Measurements from ENCODE around the gene REEP1. TPM values are rescaled to one million over a fixed set of nuclear protein-coding genes. Genes with fewer than 3 reads are reported as not detected.

Gene REEP1, protein sequence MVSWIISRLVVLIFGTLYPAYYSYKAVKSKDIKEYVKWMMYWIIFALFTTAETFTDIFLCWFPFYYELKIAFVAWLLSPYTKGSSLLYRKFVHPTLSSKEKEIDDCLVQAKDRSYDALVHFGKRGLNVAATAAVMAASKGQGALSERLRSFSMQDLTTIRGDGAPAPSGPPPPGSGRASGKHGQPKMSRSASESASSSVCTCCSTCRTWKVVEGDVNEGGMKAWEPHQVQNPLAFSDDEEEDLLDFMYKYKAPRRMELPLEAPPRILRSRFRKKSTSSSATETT
- 10 to 100 TPM in 3 of 4 donors, 1 to 10 TPM in 1; 9.7 to 24.5 (median 13.4) TPM for total RNA-seq

DNA sequence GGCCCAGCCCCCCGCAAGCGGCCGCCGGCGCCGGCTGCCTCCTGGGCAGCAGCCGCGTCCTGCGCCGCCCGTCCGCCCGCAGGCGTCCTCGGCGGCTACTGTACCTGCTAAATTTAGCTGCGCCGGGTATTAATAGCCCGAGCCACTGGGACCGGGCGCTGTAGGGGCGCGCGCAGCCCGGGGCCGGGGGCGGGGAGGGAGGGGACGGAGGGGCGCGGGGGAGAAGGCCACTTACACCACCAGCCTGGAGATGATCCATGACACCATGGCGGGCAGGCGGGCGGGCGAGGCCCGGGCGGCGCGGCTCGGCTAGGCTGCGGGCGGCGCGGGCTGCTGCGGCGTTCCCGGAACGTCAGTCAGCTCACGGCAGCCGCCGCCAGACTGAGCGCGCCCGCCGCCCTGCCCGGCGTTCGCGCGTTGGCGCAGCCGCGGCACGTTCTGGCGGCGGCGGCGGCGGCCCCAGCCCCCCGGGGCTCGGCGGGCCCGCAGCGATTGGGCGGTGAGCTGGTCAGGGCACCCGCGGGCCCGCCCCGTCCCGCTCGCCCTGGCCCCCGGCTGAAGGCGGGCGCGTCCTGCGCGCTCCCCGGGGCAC, at the start of gene REEP1:
Gene REEP1, minus strand, starts transcription at position 383 of the 592 bp plus-strand sequence. Its CDS starts 116 bp downstream, at position 267.
- H3K4me3 ChIP-seq = peak within 1 kb of the TSS; percentile 29 to 51
- intact Hi-C loops (cut with DNase I; ENCODE audit: low total_unique reads) = no loop called here
- no peaks in the 10 kb centered on the region for H3K9me3 ChIP-seq
- H3K27me3 ChIP-seq = no peaks in the 10 kb centered on the region
- no peaks in the 10 kb centered on the region for H3K36me3 ChIP-seq
- no peaks in the 10 kb centered on the region for H3K4me1 ChIP-seq
- DNase-seq = peak in 1 of 2 donors; percentile 26
- peak within 1 kb of the TSS in 1 of 2 donors; percentile 43 for H3K27ac ChIP-seq
- TF ChIP-seq, protein P1, sequence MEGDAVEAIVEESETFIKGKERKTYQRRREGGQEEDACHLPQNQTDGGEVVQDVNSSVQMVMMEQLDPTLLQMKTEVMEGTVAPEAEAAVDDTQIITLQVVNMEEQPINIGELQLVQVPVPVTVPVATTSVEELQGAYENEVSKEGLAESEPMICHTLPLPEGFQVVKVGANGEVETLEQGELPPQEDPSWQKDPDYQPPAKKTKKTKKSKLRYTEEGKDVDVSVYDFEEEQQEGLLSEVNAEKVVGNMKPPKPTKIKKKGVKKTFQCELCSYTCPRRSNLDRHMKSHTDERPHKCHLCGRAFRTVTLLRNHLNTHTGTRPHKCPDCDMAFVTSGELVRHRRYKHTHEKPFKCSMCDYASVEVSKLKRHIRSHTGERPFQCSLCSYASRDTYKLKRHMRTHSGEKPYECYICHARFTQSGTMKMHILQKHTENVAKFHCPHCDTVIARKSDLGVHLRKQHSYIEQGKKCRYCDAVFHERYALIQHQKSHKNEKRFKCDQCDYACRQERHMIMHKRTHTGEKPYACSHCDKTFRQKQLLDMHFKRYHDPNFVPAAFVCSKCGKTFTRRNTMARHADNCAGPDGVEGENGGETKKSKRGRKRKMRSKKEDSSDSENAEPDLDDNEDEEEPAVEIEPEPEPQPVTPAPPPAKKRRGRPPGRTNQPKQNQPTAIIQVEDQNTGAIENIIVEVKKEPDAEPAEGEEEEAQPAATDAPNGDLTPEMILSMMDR (IDR thresholded peaks at IDR 0.05) = no peak
- no peak for TF ChIP-seq POLR2A (IDR thresholded peaks at IDR 0.05)

DNA sequence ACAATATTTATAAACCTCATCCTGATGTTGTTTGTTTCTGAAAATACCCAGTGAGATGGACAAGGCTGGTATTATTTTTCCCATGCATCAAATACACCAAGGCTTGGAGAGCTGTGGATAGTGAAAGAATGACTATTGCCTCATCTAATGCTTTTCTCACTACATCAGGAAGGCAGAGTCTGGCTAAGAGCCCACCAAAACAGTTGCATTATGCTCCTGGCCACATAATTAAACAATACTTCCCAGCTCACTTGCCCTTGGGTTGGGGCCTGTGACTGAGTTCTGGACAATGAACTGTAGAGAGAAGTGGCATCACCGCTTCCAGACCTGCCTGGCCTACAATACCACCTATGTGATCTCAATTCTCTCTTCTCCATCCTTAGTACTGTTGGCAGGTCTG, 46.4 kb upstream of the REEP1 start:
- TF ChIP-seq, protein P1 (IDR thresholded peaks at IDR 0.05) = no peak
- no peak for TF ChIP-seq POLR2A (IDR thresholded peaks at IDR 0.05)
- no peaks in the 10 kb centered on the region for H3K36me3 ChIP-seq
- no peak for DNase-seq
- no peaks in the 10 kb centered on the region for H3K9me3 ChIP-seq
- H3K27ac ChIP-seq = no peak overlapping the region
- no peaks in the 10 kb centered on the region for H3K4me1 ChIP-seq
- no peak overlapping the region for H3K4me3 ChIP-seq
- intact Hi-C loops (cut with DNase I; ENCODE audit: low total_unique reads) = no loop called here
- H3K27me3 ChIP-seq = no peaks in the 10 kb centered on the region

DNA sequence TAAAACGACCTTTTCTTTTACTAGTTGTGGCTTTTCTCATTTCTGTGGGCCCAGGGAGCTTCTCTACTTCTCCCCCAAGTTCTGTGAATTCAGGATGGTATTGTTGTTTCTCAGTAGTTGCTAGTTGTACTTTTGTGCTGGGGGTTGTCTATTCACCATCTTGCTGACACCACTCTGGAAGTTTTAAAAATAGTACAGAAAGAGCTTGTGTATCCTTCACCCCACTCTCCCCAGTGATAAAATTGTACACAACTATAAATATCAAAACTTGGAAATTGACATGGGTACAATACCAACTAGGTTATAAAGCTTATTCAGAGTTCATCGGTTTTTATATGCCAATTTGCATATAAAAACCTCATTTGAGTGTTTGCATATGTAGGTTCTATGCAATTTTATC, 45.3 kb upstream of the REEP1 start:
- Histone ChIP-seq H3K27ac (no peak overlapping the region), H3K4me1 (no peaks in the 10 kb centered on the region), H3K36me3 (no peaks in the 10 kb centered on the region), H3K4me3 (no peak overlapping the region), H3K9me3 (no peaks in the 10 kb centered on the region), H3K27me3 (no peaks in the 10 kb centered on the region)
- no peak for DNase-seq
- TF ChIP-seq, protein P1 (IDR thresholded peaks at IDR 0.05) = no peak
- no peak for TF ChIP-seq POLR2A (IDR thresholded peaks at IDR 0.05)
- intact Hi-C loops (cut with DNase I; ENCODE audit: low total_unique reads) = no loop called here

DNA sequence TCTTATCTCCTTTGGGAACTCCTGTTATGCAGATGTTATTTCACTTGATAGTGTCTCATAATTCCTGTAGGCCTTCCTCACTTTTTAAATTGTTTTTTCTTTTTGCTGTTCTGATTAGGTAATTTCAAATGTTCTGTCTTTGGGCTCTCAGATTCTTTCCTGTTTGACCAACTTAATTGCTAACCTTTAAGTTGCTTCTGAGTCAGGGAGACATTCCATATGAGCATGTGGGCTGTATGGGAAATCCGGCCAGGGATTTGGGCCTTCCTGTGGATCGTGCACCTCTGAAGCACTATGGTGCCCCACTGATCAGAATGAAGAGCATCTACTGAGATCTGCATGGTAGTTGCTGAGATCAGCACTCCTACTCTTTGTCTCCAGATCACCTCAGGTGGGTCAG, 44.7 kb upstream of the REEP1 start:
- intact Hi-C loops (cut with DNase I; ENCODE audit: low total_unique reads) = no loop called here

DNA sequence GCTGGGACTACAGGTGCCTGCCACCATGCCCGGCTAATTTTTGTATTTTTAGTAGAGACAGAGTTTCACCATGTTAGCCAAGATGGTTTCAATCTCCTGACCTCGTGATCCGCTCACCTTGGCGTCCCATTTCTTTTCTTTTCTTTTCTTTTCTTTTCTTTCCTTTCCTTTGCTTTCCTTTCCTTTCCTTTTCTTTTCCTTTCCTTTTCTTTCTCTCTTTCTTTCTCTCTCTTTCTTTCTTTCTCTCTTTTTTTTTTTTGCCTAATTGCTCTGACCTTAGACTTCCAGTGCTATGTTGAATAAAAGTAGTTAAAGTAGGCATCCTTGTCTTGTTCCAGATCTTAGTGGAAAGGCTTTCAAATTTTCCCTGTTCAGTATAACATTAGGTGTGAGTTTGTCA, 41.0 kb upstream of the REEP1 start:
- no peaks in the 10 kb centered on the region for H3K27me3 ChIP-seq
- H3K4me3 ChIP-seq = no peak overlapping the region
- H3K9me3 ChIP-seq = no peaks in the 10 kb centered on the region
- DNase-seq = no peak
- no peaks in the 10 kb centered on the region for H3K36me3 ChIP-seq
- H3K4me1 ChIP-seq = no peaks in the 10 kb centered on the region
- no peak for TF ChIP-seq POLR2A (IDR thresholded peaks at IDR 0.05)
- TF ChIP-seq, protein P1 (IDR thresholded peaks at IDR 0.05) = no peak
- no peak overlapping the region for H3K27ac ChIP-seq
- intact Hi-C loops (cut with DNase I; ENCODE audit: low total_unique reads) = no loop called here

More for the DNA sequence above, 44.7 kb upstream of the REEP1 start:
- TF ChIP-seq, protein P1 (IDR thresholded peaks at IDR 0.05) = no peak
- TF ChIP-seq POLR2A (IDR thresholded peaks at IDR 0.05) = no peak
- DNase-seq = no peak
- Histone ChIP-seq H3K27me3 (no peaks in the 10 kb centered on the region), H3K27ac (no peak overlapping the region), H3K4me1 (no peaks in the 10 kb centered on the region), H3K4me3 (no peak overlapping the region), H3K9me3 (no peaks in the 10 kb centered on the region), H3K36me3 (no peaks in the 10 kb centered on the region)

All from uterus (tissue), 4 donors.